ENCODE data around the gene CHKA. TPM values are rescaled to one million over a fixed set of nuclear protein-coding genes. Genes with fewer than 3 reads are reported as not detected.
"Not testable (repeated sequence)": the region's sequence is repeated elsewhere in the genome, so short reads cannot be mapped to it uniquely, and the experiment has no call there.

CHKA gene
- total RNA-seq, 1 experiment from 2014 or later, result 9.8 TPM

GRCh38 chr11:68116126-68116525, 5.1 kb downstream of the CHKA start:
- no peak for DNase-seq (ENCODE audit: low spot score)

- no peak for DNase-seq (ENCODE audit: low spot score)
Measured at GRCh38 chr11:68115285-68115684, 5.9 kb downstream of the CHKA start.

- no peak for DNase-seq (ENCODE audit: low spot score)
Measured at GRCh38 chr11:68113986-68114385, 7.2 kb downstream of the CHKA start.

- no peak for DNase-seq (ENCODE audit: low spot score)
Measured at GRCh38 chr11:68107689-68108088, 13.5 kb downstream of the CHKA start.

- DNase-seq (ENCODE audit: low spot score), result no peak
Measured at GRCh38 chr11:68106165-68106940, 14.8 kb downstream of the CHKA start.

- DNase-seq (ENCODE audit: low spot score), result no peak
Measured at GRCh38 chr11:68099474-68100405, 21.4 kb downstream of the CHKA start.

GRCh38 chr11:68099057-68099456, 22.1 kb downstream of the CHKA start:
- DNase-seq (ENCODE audit: low spot score), result no peak

DNA sequence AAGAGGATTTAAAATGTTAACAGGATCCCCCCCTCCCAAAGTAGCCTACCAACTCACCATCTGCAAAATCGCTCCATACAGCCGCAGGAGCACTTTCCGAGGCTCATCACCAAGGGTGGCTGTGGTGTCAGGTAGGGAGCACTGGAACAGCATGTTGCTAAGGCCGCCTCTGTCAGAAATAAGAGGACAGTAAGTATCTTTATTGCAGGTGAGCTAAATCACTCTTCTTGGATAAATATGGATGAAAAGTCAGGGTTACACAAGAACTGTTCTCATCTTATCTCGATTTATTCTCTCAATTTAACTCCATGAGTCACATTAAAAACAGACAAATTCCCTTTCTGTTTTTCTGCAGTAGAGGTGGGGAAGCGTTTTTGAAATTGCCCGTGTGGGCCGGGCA, 24.2 kb downstream of the CHKA start:
- no peak for DNase-seq (ENCODE audit: low spot score)

- DNase-seq (ENCODE audit: low spot score), result no peak
Measured at GRCh38 chr11:68093565-68093964, 27.6 kb downstream of the CHKA start.

- not testable (repeated sequence) for DNase-seq (ENCODE audit: low spot score)
Measured at GRCh38 chr11:68092946-68093345, 28.2 kb downstream of the CHKA start.

- no peak for DNase-seq (ENCODE audit: low spot score)
Measured at GRCh38 chr11:68092411-68092810, 28.8 kb downstream of the CHKA start.

- no peak for DNase-seq (ENCODE audit: low spot score)
Measured at GRCh38 chr11:68090706-68091105, 30.5 kb downstream of the CHKA start.

GRCh38 chr11:68090287-68090686, 30.9 kb downstream of the CHKA start:
- DNase-seq (ENCODE audit: low spot score), result no peak

GRCh38 chr11:68089679-68090078, 31.5 kb downstream of the CHKA start:
- no peak for DNase-seq (ENCODE audit: low spot score)

DNA sequence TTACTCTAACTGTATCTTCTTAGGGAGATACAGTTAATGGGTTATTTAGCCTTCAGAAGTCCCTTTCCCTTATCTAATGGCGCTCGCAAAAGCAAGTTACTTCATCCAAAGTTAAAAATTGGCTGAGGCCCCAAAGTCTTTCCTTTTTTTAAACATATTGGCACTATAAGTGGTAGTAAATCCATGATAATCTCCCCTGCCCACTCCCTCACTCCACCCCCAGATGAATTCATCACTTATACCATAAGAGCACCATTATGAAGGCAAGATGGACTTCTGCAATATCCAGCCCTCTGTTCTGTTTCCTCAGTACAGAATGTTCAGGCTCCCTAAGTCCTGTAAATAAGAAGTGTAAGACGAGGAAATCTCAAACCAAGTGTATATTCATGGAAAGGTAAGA, 37.7 kb downstream of the CHKA start:
- DNase-seq (ENCODE audit: low spot score), result no peak

- DNase-seq (ENCODE audit: low spot score), result no peak
Measured at GRCh38 chr11:68082481-68082880, 38.7 kb downstream of the CHKA start.

- no peak for DNase-seq (ENCODE audit: low spot score)
Measured at GRCh38 chr11:68081691-68082090, 39.5 kb downstream of the CHKA start.

GRCh38 chr11:68080860-68081259, 40.3 kb downstream of the CHKA start:
- DNase-seq (ENCODE audit: low spot score), result no peak

DNA sequence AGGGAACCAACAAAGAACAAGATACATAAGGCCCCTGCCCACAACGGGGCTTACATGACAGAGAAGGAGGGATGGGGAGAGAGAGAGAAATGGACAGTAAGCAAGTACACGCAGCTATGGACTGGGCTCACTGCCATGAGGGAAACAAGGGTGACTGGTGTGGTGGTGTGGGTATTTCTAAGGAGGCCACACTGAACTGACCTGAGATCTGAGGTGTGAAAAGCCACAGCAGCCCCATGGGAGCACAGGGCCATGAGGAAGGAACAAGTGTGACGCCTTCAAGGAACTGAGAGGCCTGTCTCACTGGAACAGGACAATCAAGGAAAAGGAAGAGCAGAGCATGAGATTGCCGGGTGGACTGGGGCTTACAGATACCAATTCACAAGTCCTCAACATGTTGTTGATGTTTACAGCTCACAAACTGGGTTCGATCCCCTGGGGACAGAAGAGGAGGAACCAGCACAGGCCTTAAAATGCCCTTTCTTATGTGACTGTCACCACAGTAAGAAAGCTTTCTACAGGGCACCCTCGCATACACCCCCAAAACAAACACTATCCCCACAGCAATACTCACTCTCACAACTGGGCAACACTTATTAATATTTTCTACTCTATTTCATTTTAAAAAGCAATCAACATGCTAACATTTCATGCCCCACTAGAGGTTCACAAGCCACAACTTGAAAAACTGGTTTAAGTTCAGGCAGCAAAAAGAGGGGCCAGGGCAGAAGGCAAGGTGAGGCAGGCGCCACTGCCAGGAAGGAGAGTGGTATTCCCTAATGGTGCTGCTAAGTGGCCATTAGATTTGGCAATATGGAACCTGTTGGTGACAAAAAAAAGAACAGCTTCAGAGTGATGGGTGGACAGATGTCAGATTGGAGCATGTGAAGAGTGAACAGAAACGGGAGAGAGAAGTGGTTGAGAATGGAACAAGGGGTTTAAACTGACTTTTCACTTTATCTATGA, 43.3 kb downstream of the CHKA start:
- no peak for DNase-seq (ENCODE audit: low spot score)

DNA sequence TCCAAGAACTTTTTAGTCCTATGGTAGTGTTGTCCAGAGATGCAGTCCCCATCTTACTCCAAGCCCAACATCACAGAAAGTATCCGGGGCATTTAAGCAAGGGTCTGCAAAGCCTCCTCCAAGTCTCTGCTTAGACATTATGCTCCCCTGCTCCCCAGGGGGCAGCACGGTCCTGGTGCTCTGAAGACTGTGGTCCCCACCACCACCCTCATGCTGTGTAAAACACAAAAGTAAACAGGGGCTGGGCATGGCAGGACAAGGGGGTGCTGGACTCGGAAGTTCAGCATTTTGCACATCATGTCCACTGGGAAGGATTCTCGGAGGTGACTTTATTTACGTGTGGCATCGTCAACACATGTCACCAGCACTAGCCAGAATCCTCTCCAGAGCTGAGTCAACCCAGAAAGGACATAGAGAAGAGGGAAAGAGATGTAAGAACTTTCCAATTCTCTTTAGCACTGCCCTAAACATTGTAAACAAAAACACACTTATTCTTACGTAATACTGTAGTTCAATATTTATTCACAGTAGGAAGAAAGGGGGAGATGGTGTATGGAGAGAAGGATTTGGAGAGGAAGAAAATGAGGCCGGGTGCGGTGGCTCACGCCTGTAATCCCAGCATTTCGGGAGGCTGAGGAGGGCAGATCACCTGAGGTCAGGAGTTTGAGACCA, 44.7 kb downstream of the CHKA start:
- DNase-seq (ENCODE audit: low spot score), result no peak

Data from H4 (cell line).